Calu3 (cell line): ENCODE data around the gene ARHGAP9. TPM values are rescaled to one million over a fixed set of nuclear protein-coding genes. Genes with fewer than 3 reads are reported as not detected.
"Not testable (repeated sequence)": the region's sequence is repeated elsewhere in the genome, so short reads cannot be mapped to it uniquely, and the experiment has no call there.

Source experiments
- BruUV-seq: library from RNA; stranded (reverse); fragments of 400-500 nt; replicated peaks from 2 replicates; lab custom pipeline; 2021; lab: Mats Ljungman, UMichigan
- CTCF ChIA-PET: fragments of 300-600 bp; sonication (Branson Sonifier 250); formaldehyde crosslinking; loops from one replicate; lab custom pipeline; 2022; ENCODE audit warnings: antibody characterized with exemption; lab: Charles Lee
- DNase-seq: peaks from one replicate; pipeline ENCODE4 v3.0.0; 2022
- H3K27ac Mint-ChIP-seq: one replicate; pipeline ENCODE4 v1.8.0; 2022; ENCODE audit warnings: mixed read lengths; ENCODE audit not compliant: unreplicated experiment
- H3K27me3 Mint-ChIP-seq: one replicate; pipeline ENCODE4 v1.8.0; 2022; ENCODE audit warnings: mixed read lengths; ENCODE audit not compliant: unreplicated experiment
- H3K36me3 Mint-ChIP-seq: one replicate; pipeline ENCODE4 v1.8.0; 2022; ENCODE audit warnings: mild to moderate bottlenecking, moderate library complexity, mixed read lengths; ENCODE audit not compliant: insufficient read depth, unreplicated experiment
- H3K4me1 Mint-ChIP-seq: one replicate; pipeline ENCODE4 v1.8.0; 2022; ENCODE audit warnings: mild to moderate bottlenecking, low read depth, mixed read lengths; ENCODE audit not compliant: unreplicated experiment
- H3K4me3 Mint-ChIP-seq: one replicate; pipeline ENCODE4 v1.8.0; 2022; ENCODE audit warnings: mild to moderate bottlenecking, low read depth, moderate library complexity, mixed read lengths; ENCODE audit not compliant: unreplicated experiment
- H3K9me3 Mint-ChIP-seq: one replicate; pipeline ENCODE4 v1.8.0; 2022; ENCODE audit warnings: low read depth, mixed read lengths; ENCODE audit not compliant: unreplicated experiment
- CTCF ChIP-seq: fragments of 200-600 bp; IDR thresholded peaks from one replicate; pipeline ENCODE4 v1.8.0; 2022; ENCODE audit warnings: antibody characterized with exemption; ENCODE audit not compliant: unreplicated experiment
- intact Hi-C: fragments of 100-400 bp; cut with micrococcal nuclease; formaldehyde crosslinking; loops from one replicate; pipeline ENCODE4 v1.10.0; 2022; ENCODE audit not compliant: unreplicated experiment
- total RNA-seq: library from RNA; stranded (reverse); gene quantifications from 2 replicates; pipeline ENCODE4 v1.2.3, GENCODE V29; 2022

The ARHGAP9 gene
- total RNA-seq, 1 experiment from 2014 or later: not detected

GRCh38 chr12:57496822-57497221 lies 17.2 kb upstream of the ARHGAP9 start:
- Mint-ChIP-seq H3K4me3 (no peak overlapping the region), H3K9me3 (no peaks in the 10 kb centered on the region), H3K27ac (peak overlapping the region; percentile 71), H3K4me1 (no peaks in the 10 kb centered on the region), H3K27me3 (no peaks in the 10 kb centered on the region), H3K36me3 (peaks cover 82% of the 10 kb centered on the region)
- no peak for TF ChIP-seq CTCF
- BruUV-seq: no TSS peak
- intact Hi-C loops: no loop called here
- CTCF ChIA-PET: interaction anchor here (0.6 kb wide), 1 partner anchor 1058 kb away, joined by 3 read pairs; no protein-coding TSS in a partner anchor
- DNase-seq: no peak

GRCh38 chr12:57495051-57495701 lies 15.5 kb upstream of the ARHGAP9 start:
- H3K27me3 Mint-ChIP-seq, H3K9me3 Mint-ChIP-seq, H3K4me3 Mint-ChIP-seq, BruUV-seq, H3K27ac Mint-ChIP-seq, H3K4me1 Mint-ChIP-seq, DNase-seq, intact Hi-C loops, CTCF ChIA-PET: not testable (repeated sequence)
- H3K36me3 Mint-ChIP-seq: peaks cover 82% of the 10 kb centered on the region

- intact Hi-C loops: no loop called here
- H3K27ac Mint-ChIP-seq: no peak overlapping the region
- no peaks in the 10 kb centered on the region for H3K27me3 Mint-ChIP-seq
- peak; percentile 16 for TF ChIP-seq CTCF
- H3K4me1 Mint-ChIP-seq: peaks cover 9% of the 10 kb centered on the region
- H3K4me3 Mint-ChIP-seq: no peak overlapping the region
- no peaks in the 10 kb centered on the region for H3K9me3 Mint-ChIP-seq
- CTCF ChIA-PET: no interaction called here
- DNase-seq: no peak
- no TSS peak for BruUV-seq
- peaks cover 73% of the 10 kb centered on the region for H3K36me3 Mint-ChIP-seq
These were observed 12.0 kb upstream of the ARHGAP9 start for GRCh38 chr12:57491393-57492280.

GRCh38 chr12:57490126-57490525 lies 10.5 kb upstream of the ARHGAP9 start:
- BruUV-seq: no TSS peak
- no peaks in the 10 kb centered on the region for H3K9me3 Mint-ChIP-seq
- CTCF ChIA-PET: no interaction called here
- H3K4me1 Mint-ChIP-seq: peaks cover 9% of the 10 kb centered on the region
- H3K27ac Mint-ChIP-seq: peak overlapping the region; percentile 99
- no peak for TF ChIP-seq CTCF
- H3K36me3 Mint-ChIP-seq: peaks cover 62% of the 10 kb centered on the region
- no peaks in the 10 kb centered on the region for H3K27me3 Mint-ChIP-seq
- intact Hi-C loops: no loop called here
- no peak overlapping the region for H3K4me3 Mint-ChIP-seq
- no peak for DNase-seq
